GM19193 (cell line): ENCODE results near the gene DNAJB12.

ENCODE experiments used
- POLR2A ChIP-seq: IDR thresholded peaks from 4 replicates; pipeline ENCODE4 v1.6.1; 2011; ENCODE audit not compliant: insufficient read depth, insufficient read length; ENCODE audit errors: extremely low read depth

The DNAJB12 gene

DNA sequence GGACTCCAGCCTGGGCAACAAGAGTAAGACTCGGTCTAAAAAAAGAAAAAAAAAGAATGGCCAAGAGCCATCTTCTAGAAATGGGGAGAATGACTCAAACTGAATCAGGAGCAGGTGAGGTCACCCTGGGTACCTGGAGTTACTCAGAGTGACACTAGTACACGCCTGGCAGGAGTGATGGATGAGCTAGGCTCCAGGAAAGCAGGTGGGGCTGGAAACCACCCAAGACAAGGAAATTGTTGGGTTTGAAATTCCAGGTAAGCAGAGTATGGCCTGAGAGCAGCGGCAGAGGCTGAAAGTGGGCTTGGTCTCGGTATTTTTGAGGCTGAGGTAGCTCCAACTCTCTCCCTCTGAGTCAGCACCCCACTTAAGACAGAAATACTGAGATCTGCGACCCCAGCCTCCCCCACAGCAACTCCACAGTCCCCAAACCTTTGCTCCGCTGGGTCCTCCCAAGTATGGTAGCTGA lies 62.5 kb downstream of the DNAJB12 start:
- TF ChIP-seq POLR2A = no peak

DNA sequence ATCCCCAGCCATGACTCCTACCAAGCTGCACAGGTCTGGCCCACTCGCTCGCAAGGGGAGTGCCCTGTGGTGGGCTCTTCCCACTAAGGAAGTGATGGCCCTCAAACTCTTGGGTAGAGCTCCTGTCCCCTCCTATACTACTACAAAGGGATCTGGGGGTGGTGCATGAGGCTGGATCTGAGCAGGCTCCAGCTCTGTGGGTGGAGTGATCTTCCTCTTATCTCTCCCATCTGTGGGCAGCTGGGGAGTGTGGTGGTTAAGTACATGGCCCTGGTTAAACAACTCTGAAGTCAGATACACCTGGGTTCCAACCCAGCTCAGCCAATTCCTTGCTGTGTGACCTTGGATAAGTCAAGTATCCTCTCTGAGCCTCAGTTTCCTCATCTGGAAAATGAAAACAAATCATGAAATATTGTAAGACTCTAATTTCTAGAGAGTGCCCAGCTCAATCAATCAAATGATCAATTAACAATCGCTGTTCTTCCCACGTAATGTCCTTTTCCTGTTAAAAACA lies 63.6 kb downstream of the DNAJB12 start:
- no peak for TF ChIP-seq POLR2A

- TF ChIP-seq POLR2A = no peak
These were observed 68.7 kb downstream of the DNAJB12 start for GRCh38 chr10:72285972-72286521.

DNA sequence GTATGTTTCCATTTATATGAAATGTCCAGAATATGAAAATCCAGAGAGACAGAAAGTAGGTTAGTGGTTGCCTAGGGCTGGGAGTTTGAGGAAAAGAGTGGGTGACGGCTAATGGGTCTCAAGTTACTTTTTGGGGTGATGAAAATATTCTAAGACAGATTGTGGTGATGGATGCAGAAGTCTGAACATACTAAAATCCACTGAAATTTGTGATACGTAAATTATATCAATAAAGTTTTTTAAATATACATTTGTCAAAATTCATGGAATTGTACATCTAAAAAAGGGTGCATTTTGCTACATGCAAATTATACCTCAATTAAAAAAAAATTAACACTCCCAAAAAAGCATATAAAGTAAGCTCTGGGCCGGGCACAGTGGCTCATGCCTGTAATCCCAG lies 71.6 kb downstream of the DNAJB12 start:
- no peak for TF ChIP-seq POLR2A
